Vagina (tissue), 2 donors: ENCODE measurements around the gene VPS51. TPM values are rescaled to one million over a fixed set of nuclear protein-coding genes. Genes with fewer than 3 reads are reported as not detected.

Experiments used
- DNase-seq, 2 donors: peaks; one replicate each; pipeline ENCODE4 v3.0.0-alpha.2; 2017; ENCODE audit errors: extremely low spot score in 2 of 2
- H3K27ac ChIP-seq: fragments of 200-600 bp; sonication (generic); one replicate; pipeline ENCODE4 v1.5.1; 2019
- H3K27me3 ChIP-seq: fragments of 200-600 bp; sonication (generic); one replicate; pipeline ENCODE4 v1.5.1; 2019
- H3K36me3 ChIP-seq, 2 donors: fragments of 200-600 bp; sonication (generic); one replicate each; pipeline ENCODE4 v1.5.1; 2017 to 2019
- H3K4me1 ChIP-seq: fragments of 200-600 bp; sonication (generic); one replicate; pipeline ENCODE4 v1.5.1; 2019
- H3K4me3 ChIP-seq, 2 donors: fragments of 200-600 bp; sonication (generic); 1 replicate in 1 of 2; 2 replicates in 1 of 2; pipeline ENCODE4 v1.5.1; 2016 to 2019
- H3K9me3 ChIP-seq: fragments of 200-600 bp; sonication (generic); one replicate; pipeline ENCODE4 v1.5.1; 2019
- CTCF ChIP-seq, 3 experiments: fragments of 450-650 bp in 2 of 3; fragments of 200-600 bp in 1 of 3; sonication (generic) in 1 of 3; IDR thresholded peaks; one replicate each; pipeline ENCODE4 v1.5.1; 2017 to 2019; ENCODE audit warnings: antibody characterized with exemption in 3 of 3, mild to moderate bottlenecking in 2 of 3, moderate library complexity in 2 of 3
- POLR2A ChIP-seq, 2 donors: fragments of 450-650 bp; IDR thresholded peaks; one replicate each; pipeline ENCODE4 v1.6.1; 2017; ENCODE audit warnings: antibody characterized with exemption in 2 of 2, mild to moderate bottlenecking in 2 of 2, moderate library complexity in 2 of 2
- POLR2AphosphoS5 ChIP-seq, 2 donors: sonication (generic); formaldehyde crosslinking; IDR thresholded peaks; one replicate each; pipeline ENCODE4 v1.9.0; 2017; ENCODE audit warnings: antibody characterized with exemption in 2 of 2, mild to moderate bottlenecking in 2 of 2, low read depth in 1 of 2; ENCODE audit not compliant: insufficient read depth in 1 of 2
- intact Hi-C: fragments of 100-400 bp; cut with DNase I; formaldehyde crosslinking; loops from one replicate; pipeline ENCODE4 v1.15.1; 2023
- total RNA-seq: library from RNA; depleted of rRNA; stranded (reverse); fragments of >200 nt; gene quantifications from one replicate; pipeline ENCODE4 v1.2.3, GENCODE V29; 2016

Gene VPS51
- total RNA-seq, 1 donor from 2014 or later: 191 TPM

DNA sequence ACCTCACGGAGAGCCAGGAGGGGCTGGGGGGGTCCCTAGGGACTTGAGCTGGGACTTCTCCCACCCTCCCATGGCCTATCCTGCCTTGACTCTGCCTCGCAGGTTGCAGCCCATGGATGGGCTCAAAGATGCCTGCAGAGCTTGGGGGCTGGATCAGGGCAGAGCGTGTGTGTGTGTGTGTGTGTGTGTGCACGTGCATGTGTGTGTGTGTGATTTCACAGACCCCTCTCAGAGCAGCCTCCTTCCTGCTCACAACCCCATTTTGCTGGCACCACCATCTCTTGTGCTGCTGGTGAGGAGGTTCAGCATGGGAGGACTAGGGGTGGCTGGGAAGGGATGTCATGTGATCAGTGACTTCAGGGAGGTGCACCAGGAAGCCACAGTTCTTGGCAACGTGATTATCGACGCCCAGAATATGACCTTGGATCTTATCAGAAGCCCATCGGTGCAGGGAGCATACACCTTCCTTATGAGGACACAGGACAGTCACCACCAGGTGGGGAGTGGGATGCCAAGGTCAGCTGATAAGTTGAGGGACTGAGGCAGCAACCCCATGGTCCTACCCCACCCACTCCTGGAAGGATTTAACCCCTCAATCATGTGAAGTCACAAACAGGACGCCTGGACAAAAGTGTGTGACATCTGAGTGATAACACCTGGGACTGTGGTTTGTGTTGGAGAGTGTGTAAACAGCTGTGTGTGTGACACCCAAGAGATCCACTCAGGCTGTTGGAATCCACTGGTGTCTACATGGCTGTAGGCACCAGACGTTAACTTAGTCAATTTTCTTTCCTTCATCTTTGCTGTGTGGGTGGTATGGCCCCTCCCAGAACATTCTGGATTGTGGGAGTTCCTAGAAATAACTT is 35.8 kb upstream of the VPS51 start:
- Histone ChIP-seq H3K4me3 (no peak overlapping the region), H3K36me3 (no peaks in the 10 kb centered on the region), H3K4me1 (no peaks in the 10 kb centered on the region), H3K27me3 (no peaks in the 10 kb centered on the region), H3K9me3 (no peaks in the 10 kb centered on the region), H3K27ac (no peak overlapping the region)
- no peak for DNase-seq
- intact Hi-C loops: no loop called here
- TF ChIP-seq POLR2A (IDR thresholded peaks at IDR 0.05) (no peak), POLR2AphosphoS5 (IDR thresholded peaks at IDR 0.05; ENCODE audit: insufficient read depth in 1 of 2, low read depth in 1 of 2) (no peak), CTCF (IDR thresholded peaks at IDR 0.05) (no peak)

DNA sequence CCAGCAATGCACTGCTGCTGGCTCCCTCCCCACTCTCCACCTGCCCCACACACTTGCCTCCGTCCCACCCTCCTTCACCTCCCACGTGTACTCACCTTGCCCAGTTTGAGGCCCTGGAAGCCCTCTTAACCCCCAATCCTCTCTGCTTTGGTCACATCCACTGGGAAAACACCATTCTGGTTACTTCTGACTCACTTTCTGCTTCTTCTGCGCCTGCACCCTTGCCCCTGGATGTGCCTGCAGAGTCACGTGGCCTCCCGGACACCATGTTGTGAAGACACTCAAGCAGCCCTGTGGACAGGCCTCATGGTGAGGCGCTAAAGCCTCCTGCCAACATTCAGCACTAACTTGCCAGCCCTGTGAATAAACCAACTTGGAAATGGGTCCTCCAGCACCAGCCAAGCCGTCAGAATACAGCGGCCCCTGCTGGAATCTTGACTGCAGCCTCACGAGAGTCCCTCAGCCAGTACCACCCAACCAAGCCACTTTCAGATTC is 35.1 kb upstream of the VPS51 start:
- H3K36me3 ChIP-seq: no peaks in the 10 kb centered on the region
- intact Hi-C loops: no loop called here
- DNase-seq: no peak
- no peaks in the 10 kb centered on the region for H3K27me3 ChIP-seq
- H3K4me3 ChIP-seq: no peak overlapping the region
- no peak for TF ChIP-seq CTCF (IDR thresholded peaks at IDR 0.05)
- no peaks in the 10 kb centered on the region for H3K9me3 ChIP-seq
- H3K27ac ChIP-seq: no peak overlapping the region
- H3K4me1 ChIP-seq: no peaks in the 10 kb centered on the region

DNA sequence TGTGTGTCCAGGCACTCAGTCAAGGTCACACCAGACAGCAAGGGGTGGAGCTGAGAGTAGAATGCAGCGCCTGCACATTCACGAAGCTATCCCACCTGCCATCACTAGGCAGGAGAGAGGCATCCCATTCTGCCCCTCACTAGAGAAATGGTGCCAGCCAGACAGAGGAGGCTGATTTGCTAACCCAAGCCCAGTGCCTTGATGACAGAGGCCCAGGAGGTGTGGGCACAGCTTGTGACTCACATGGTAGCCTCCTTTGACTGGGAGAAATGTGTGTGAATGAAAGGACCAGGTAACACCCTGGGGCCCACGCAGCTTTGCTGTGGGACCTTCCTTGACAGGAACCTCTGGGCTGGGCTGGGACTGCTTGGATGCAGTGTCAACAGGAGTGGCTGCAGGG is 32.5 kb upstream of the VPS51 start:
- DNase-seq: no peak
- intact Hi-C loops: no loop called here
- no peaks in the 10 kb centered on the region for H3K27me3 ChIP-seq
- no peaks in the 10 kb centered on the region for H3K36me3 ChIP-seq
- H3K4me1 ChIP-seq: no peaks in the 10 kb centered on the region
- TF ChIP-seq CTCF (IDR thresholded peaks at IDR 0.05) (no peak), POLR2A (IDR thresholded peaks at IDR 0.05) (no peak), POLR2AphosphoS5 (IDR thresholded peaks at IDR 0.05; ENCODE audit: insufficient read depth in 1 of 2, low read depth in 1 of 2) (no peak)
- no peak overlapping the region for H3K4me3 ChIP-seq
- H3K27ac ChIP-seq: no peak overlapping the region
- H3K9me3 ChIP-seq: no peaks in the 10 kb centered on the region

GRCh38 chr11:65064847-65065240 is 31.2 kb upstream of the VPS51 start:
- TF ChIP-seq CTCF (IDR thresholded peaks at IDR 0.05) (no peak), POLR2A (IDR thresholded peaks at IDR 0.05) (no peak), POLR2AphosphoS5 (IDR thresholded peaks at IDR 0.05; ENCODE audit: insufficient read depth in 1 of 2, low read depth in 1 of 2) (no peak)
- Histone ChIP-seq H3K4me3 (no peak overlapping the region), H3K27ac (no peak overlapping the region), H3K9me3 (no peaks in the 10 kb centered on the region), H3K36me3 (no peaks in the 10 kb centered on the region), H3K27me3 (no peaks in the 10 kb centered on the region), H3K4me1 (no peaks in the 10 kb centered on the region)
- no peak for DNase-seq
- intact Hi-C loops: no loop called here

DNA sequence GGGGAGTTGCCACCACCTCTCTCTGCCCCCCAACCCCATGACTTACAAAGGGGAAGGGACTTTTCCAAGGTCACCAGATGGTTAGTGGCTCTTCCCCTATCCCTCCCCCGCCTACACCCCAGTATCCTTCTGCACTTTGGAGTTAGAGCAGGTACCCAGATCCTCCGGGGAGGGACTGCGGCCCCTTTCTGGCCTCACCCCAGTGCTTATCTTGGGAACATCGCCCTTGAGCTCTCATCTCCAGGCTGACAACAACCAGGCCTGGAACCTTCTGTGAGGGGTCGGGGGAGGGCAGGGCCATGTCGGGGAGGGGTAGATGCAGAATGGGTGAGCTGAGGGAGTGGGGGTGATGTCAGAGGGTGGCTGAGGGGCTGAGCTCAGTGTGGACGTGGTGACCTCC is 30.2 kb upstream of the VPS51 start:
- no peaks in the 10 kb centered on the region for H3K36me3 ChIP-seq
- H3K4me3 ChIP-seq: no peak overlapping the region
- no peak overlapping the region for H3K27ac ChIP-seq
- intact Hi-C loops: no loop called here
- H3K4me1 ChIP-seq: no peaks in the 10 kb centered on the region
- H3K9me3 ChIP-seq: no peaks in the 10 kb centered on the region
- H3K27me3 ChIP-seq: no peaks in the 10 kb centered on the region
- no peak for DNase-seq
- TF ChIP-seq CTCF (IDR thresholded peaks at IDR 0.05) (no peak), POLR2A (IDR thresholded peaks at IDR 0.05) (no peak), POLR2AphosphoS5 (IDR thresholded peaks at IDR 0.05; ENCODE audit: insufficient read depth in 1 of 2, low read depth in 1 of 2) (no peak)
